GM23248 (cell line): ENCODE measurements around the gene ACER1. TPM values are rescaled to one million over a fixed set of nuclear protein-coding genes. Genes with fewer than 3 reads are reported as not detected.

ENCODE experiments used
- DNase-seq: peaks from one replicate; pipeline ENCODE4 v3.0.0-alpha.2; 2015
- H2AFZ ChIP-seq: fragments of 200-600 bp; sonication (generic); 2 replicates; pipeline ENCODE4 v1.6.1; 2016; ENCODE audit warnings: antibody characterized with exemption
- H3F3A ChIP-seq: fragments of 200-600 bp; sonication (generic); 2 replicates; pipeline ENCODE4 v1.6.1; 2016; ENCODE audit warnings: mild to moderate bottlenecking, antibody characterized with exemption, mixed run types; ENCODE audit not compliant: insufficient read depth
- H3K27ac ChIP-seq: fragments of 200-600 bp; sonication (generic); 2 replicates; pipeline ENCODE4 v1.5.1; 2016; ENCODE audit warnings: mild to moderate bottlenecking
- H3K27me3 ChIP-seq: fragments of 200-600 bp; sonication (generic); replicated peaks from 2 replicates; pipeline ENCODE4 v1.6.1; 2016; ENCODE audit warnings: mild to moderate bottlenecking; ENCODE audit not compliant: insufficient read depth
- H3K36me3 ChIP-seq: fragments of 200-600 bp; sonication (generic); 2 replicates; pipeline ENCODE4 v1.6.1; 2016; ENCODE audit warnings: low read depth, mild to moderate bottlenecking
- H3K4me1 ChIP-seq: fragments of 200-600 bp; sonication (generic); 2 replicates; pipeline ENCODE4 v1.6.1; 2016; ENCODE audit warnings: mild to moderate bottlenecking; ENCODE audit not compliant: insufficient read depth
- H3K4me2 ChIP-seq: fragments of 200-600 bp; sonication (generic); one replicate; pipeline ENCODE4 v1.6.1; 2016; ENCODE audit warnings: mild to moderate bottlenecking; ENCODE audit not compliant: unreplicated experiment
- H3K4me3 ChIP-seq: fragments of 200-600 bp; sonication (generic); 2 replicates; pipeline ENCODE4 v1.5.1; 2016; ENCODE audit warnings: mild to moderate bottlenecking
- H3K79me2 ChIP-seq: fragments of 200-600 bp; sonication (generic); 2 replicates; pipeline ENCODE4 v1.6.1; 2016; ENCODE audit warnings: mild to moderate bottlenecking; ENCODE audit not compliant: insufficient read depth
- H3K9ac ChIP-seq: fragments of 200-600 bp; sonication (generic); 2 replicates; pipeline ENCODE4 v1.6.1; 2016; ENCODE audit warnings: mild to moderate bottlenecking
- H3K9me2 ChIP-seq: fragments of 200-600 bp; sonication (generic); 2 replicates; pipeline ENCODE4 v1.6.1; 2016; ENCODE audit warnings: mixed run types, mild to moderate bottlenecking, moderate library complexity; ENCODE audit not compliant: insufficient read depth
- H3K9me3 ChIP-seq: fragments of 200-600 bp; sonication (generic); one replicate; pipeline ENCODE4 v1.6.1; 2017; ENCODE audit warnings: low read depth
- H4K20me1 ChIP-seq: fragments of 200-600 bp; sonication (generic); 2 replicates; pipeline ENCODE4 v1.6.0; 2016; ENCODE audit not compliant: insufficient read depth
- EZH2 ChIP-seq: fragments of 200-600 bp; sonication (generic); IDR thresholded peaks from 2 replicates; pipeline ENCODE4 v1.6.1; 2018; ENCODE audit warnings: antibody characterized with exemption, mild to moderate bottlenecking; ENCODE audit not compliant: insufficient read depth, poor library complexity, severe bottlenecking
- EZH2phosphoT487 ChIP-seq: fragments of 200-600 bp; sonication (generic); IDR thresholded peaks from 2 replicates; pipeline ENCODE4 v1.6.1; 2018; ENCODE audit warnings: antibody characterized with exemption, moderate library complexity, mild to moderate bottlenecking, low read depth; ENCODE audit not compliant: insufficient read depth
- WGBS, 2 experiments: methylation state at CpG; one replicate each; pipeline ENCODE4 v1.1.6; 2015 to 2017; ENCODE audit warnings: low lambda C conversion rate in 2 of 2, low coverage in 1 of 2; ENCODE audit errors: missing lambda C conversion rate in 2 of 2; 5-methylcytosine and 5-hydroxymethylcytosine counted together
- in situ Hi-C: fragments of 300-500 bp; cut with MboI; formaldehyde crosslinking; loops from 2 replicates; pipeline ENCODE4 v1.15.0; 2020
- polyA plus RNA-seq: library from polyadenylated mRNA; unstranded; fragments of >200 nt; fragmentation: Nextera tagmentation; extraction: Ambion mirVana; gene quantifications from 2 replicates; pipeline ENCODE4 v1.2.1, GENCODE V29; 2016
- total RNA-seq: library from RNA; depleted of rRNA; stranded (reverse); fragments of >200 nt; shearing (Covaris generic); gene quantifications from 2 replicates; pipeline ENCODE4 v1.2.3, GENCODE V29; 2014

Gene ACER1
- total and polyA plus RNA-seq, 2 experiments from 2014 or later: 0.16 to 0.22 TPM

DNA sequence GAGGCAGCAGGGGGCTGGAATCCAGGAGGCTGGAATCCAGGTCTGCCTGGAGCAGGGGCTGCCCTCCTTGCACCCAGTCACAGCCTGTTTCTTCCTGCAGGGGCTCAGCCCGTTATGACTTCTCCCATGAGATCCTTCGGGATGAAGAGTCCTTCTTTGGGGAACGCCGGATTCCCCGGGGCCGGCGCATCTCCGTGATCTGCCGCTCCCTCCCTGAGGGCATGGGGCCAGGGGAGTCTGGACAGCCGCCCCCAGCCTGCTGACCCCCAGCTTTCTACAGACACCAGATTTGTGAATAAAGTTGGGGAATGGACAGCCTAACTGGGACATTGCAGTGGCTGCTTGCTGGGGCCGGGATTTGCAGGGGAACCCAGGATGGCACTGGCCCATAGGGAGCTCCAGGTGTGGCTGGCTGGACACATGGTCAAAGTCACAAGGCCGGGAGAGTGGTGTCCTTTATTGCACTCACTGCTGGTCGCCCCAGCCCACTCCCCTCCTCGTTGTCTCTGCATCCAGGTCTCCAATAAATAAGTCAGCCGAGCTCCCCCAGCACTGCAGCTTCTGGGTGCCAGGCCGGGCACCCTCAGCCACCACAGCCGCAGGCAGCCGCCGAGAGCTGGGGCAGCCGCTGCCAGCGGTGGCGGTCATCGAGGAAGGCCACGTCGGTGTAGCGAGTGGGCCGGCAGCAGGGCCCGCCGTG lies 41.4 kb upstream of the ACER1 start:
- WGBS, 2 experiments: 91 to 94% methylated on average over 18 to 28 of the region's 29 CpGs
- Histone ChIP-seq H2AFZ (no peak overlapping the region), H3K27ac (no peak overlapping the region), H3K4me2 (no peak overlapping the region), H3K9me3 (no peaks in the 10 kb centered on the region), H3K27me3 (no peaks in the 10 kb centered on the region), H3F3A (peaks cover 24% of the 10 kb centered on the region; the same call in 1 of the 2 replicates), H3K79me2 (no peaks in the 10 kb centered on the region), H4K20me1 (no peaks in the 10 kb centered on the region), H3K9me2 (no peaks in the 10 kb centered on the region), H3K36me3 (peaks cover 6% of the 10 kb centered on the region; the same call in 1 of the 2 replicates), H3K9ac (no peak overlapping the region), H3K4me3 (no peak overlapping the region), H3K4me1 (peaks cover 10% of the 10 kb centered on the region)
- in situ Hi-C loops: no loop called here
- TF ChIP-seq EZH2phosphoT487 (no peak), EZH2 (no peak)
- DNase-seq: no peak

- in situ Hi-C loops: no loop called here
- TF ChIP-seq EZH2: no peak
- TF ChIP-seq EZH2phosphoT487: no peak
- H3K9ac ChIP-seq: peak overlapping the region; percentile 75; the same call in 1 of the 2 replicates
Measured at GRCh38 chr19:6374161-6374709, 40.8 kb upstream of the ACER1 start.

GRCh38 chr19:6373813-6374108 lies 40.3 kb upstream of the ACER1 start:
- WGBS, 2 experiments: 21 to 33% methylated on average over 3 to 5 of the region's 5 CpGs
- no peaks in the 10 kb centered on the region for H3K36me3 ChIP-seq

More at GRCh38 chr19:6374161-6374709, 40.8 kb upstream of the ACER1 start:
- no peak for DNase-seq
- H3K4me3 ChIP-seq: peak overlapping the region; percentile 67
- H3K27me3 ChIP-seq: no peaks in the 10 kb centered on the region
- no peaks in the 10 kb centered on the region for H3K9me3 ChIP-seq
- H3K9me2 ChIP-seq: no peaks in the 10 kb centered on the region
- H3K27ac ChIP-seq: no peak overlapping the region
- H2AFZ ChIP-seq: peak overlapping the region; percentile 58; the same call in 1 of the 2 replicates
- H3K79me2 ChIP-seq: no peaks in the 10 kb centered on the region
- H3K4me1 ChIP-seq: peaks cover 10% of the 10 kb centered on the region
- H3F3A ChIP-seq: peaks cover 30% of the 10 kb centered on the region; the same call in 1 of the 2 replicates
- H3K36me3 ChIP-seq: 0 out of 2 replicates have a peak, but pooled peaks cover 3% of the 10 kb centered on the region
- 51 to 63% methylated on average over 29 of the region's 29 CpGs for WGBS, 2 experiments
- H4K20me1 ChIP-seq: no peaks in the 10 kb centered on the region
- H3K4me2 ChIP-seq: peak overlapping the region; percentile 58

GRCh38 chr19:6373096-6373812 lies 39.8 kb upstream of the ACER1 start:
- in situ Hi-C loops: no loop called here
- no peaks in the 10 kb centered on the region for H4K20me1 ChIP-seq
- TF ChIP-seq EZH2phosphoT487 (no peak), EZH2 (no peak)
- WGBS, 2 experiments: 0 to 1% methylated on average over 16 to 51 of the region's 53 CpGs
- peak; percentile 99 for DNase-seq
- no peaks in the 10 kb centered on the region for H3K9me3 ChIP-seq
- H3F3A ChIP-seq: 0 out of 2 replicates have a peak, but pooled peaks cover 24% of the 10 kb centered on the region
- no peaks in the 10 kb centered on the region for H3K9me2 ChIP-seq
- no peaks in the 10 kb centered on the region for H3K36me3 ChIP-seq
- H3K4me2 ChIP-seq: peak overlapping the region; percentile 87
- no peaks in the 10 kb centered on the region for H3K27me3 ChIP-seq
- H3K27ac ChIP-seq: peak overlapping the region; percentile 98
- peak overlapping the region; percentile 98 for H3K9ac ChIP-seq
- H3K4me3 ChIP-seq: peak overlapping the region; percentile 94
- peaks cover 10% of the 10 kb centered on the region for H3K4me1 ChIP-seq
- peak overlapping the region; percentile 91 for H2AFZ ChIP-seq
- no peaks in the 10 kb centered on the region for H3K79me2 ChIP-seq

More at GRCh38 chr19:6373813-6374108, 40.3 kb upstream of the ACER1 start:
- H3K4me1 ChIP-seq: peaks cover 10% of the 10 kb centered on the region
- peak overlapping the region; percentile 67 for H3K4me3 ChIP-seq
- TF ChIP-seq EZH2 (no peak), EZH2phosphoT487 (no peak)
- H3K9ac ChIP-seq: peak overlapping the region; percentile 75
- in situ Hi-C loops: no loop called here
- H3K9me2 ChIP-seq: no peaks in the 10 kb centered on the region
- no peaks in the 10 kb centered on the region for H4K20me1 ChIP-seq
- H3K27me3 ChIP-seq: no peaks in the 10 kb centered on the region
- peak overlapping the region; percentile 58 for H3K4me2 ChIP-seq
- no peak for DNase-seq
- peaks cover 29% of the 10 kb centered on the region; the same call in 1 of the 2 replicates for H3F3A ChIP-seq
- H3K27ac ChIP-seq: peak overlapping the region; percentile 56
- H3K79me2 ChIP-seq: no peaks in the 10 kb centered on the region
- no peaks in the 10 kb centered on the region for H3K9me3 ChIP-seq
- peak overlapping the region; percentile 58 for H2AFZ ChIP-seq
